BLaER1 treated with 17β-estradiol and CSF1 and Interleukin-3, amounts not matched to agents 10 nM and 100 nM (cell line): Measurements from ENCODE around the gene C1QTNF1.
A peak's percentile ranks its signal among the peaks of the same experiment; 100 is the strongest.

Experiments used
- H3K27ac ChIP-seq, 11 experiments: shearing (Covaris generic); formaldehyde crosslinking; 2 replicates each; pipeline ENCODE4 v1.8.1; 2022
- H3K27me3 ChIP-seq, 11 experiments: shearing (Covaris generic); formaldehyde crosslinking; 2 replicates each; pipeline ENCODE4 v1.8.1; 2022
- H3K36me3 ChIP-seq, 11 experiments: shearing (Covaris generic); formaldehyde crosslinking; 2 replicates each; pipeline ENCODE4 v1.8.1; 2022
- H3K4me1 ChIP-seq, 10 experiments: shearing (Covaris generic); formaldehyde crosslinking; 2 replicates each; pipeline ENCODE4 v1.8.1; 2022
- H3K4me2 ChIP-seq, 11 experiments: shearing (Covaris generic); formaldehyde crosslinking; 2 replicates each; pipeline ENCODE4 v1.8.1; 2022
- H3K4me3 ChIP-seq, 10 experiments: shearing (Covaris generic); formaldehyde crosslinking; 2 replicates each; pipeline ENCODE4 v1.8.1; 2022
- H3K9ac ChIP-seq, 11 experiments: shearing (Covaris generic); formaldehyde crosslinking; 2 replicates each; pipeline ENCODE4 v1.8.1; 2022
- H3K9me3 ChIP-seq, 11 experiments: shearing (Covaris generic); formaldehyde crosslinking; replicated peaks in 1 of 11; 2 replicates each; pipeline ENCODE4 v1.8.1; 2022
- H4K20me1 ChIP-seq, 11 experiments: shearing (Covaris generic); formaldehyde crosslinking; 2 replicates each; pipeline ENCODE4 v1.8.1; 2022
- Cebpa-rat ChIP-seq, 11 experiments: shearing (Covaris generic); IDR thresholded peaks; 2 replicates each; pipeline ENCODE4 v1.8.1; 2022

C1QTNF1 gene

DNA sequence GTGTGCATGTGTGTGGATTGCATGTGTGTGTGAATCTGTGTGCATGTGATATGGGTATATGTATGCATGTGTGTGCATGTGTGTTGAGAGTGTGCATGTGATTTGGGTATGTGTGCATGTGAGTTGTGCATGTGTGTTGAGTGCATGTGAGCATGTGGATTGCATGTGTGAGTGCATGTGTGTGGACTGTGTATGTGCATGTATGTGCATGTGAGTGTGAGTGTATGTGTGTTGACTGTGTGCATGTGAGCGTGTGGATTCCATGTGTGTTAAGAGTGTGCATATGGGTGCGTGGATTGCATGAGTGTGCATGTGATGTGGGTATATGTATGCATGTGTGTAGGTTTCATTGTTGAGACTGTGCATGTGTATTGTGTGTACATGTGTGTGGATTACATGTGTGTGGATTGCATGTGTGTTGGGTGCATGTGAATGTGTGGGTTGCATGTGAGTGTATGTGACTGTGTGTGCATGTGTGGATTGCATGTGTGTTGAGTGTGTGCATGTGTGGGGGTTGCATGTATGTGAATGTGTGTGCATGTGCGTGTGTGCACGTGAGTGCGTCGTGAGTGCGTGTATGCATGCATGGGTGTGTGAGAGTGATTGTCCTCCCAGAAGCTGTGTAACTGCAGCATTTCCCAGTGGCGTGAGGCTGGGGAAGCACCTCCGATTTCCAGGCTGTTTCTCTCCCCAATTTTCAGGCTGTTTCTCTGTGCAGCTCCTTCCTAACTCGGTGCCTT, 19.4 kb downstream of the C1QTNF1 start:
- peaks cover 25 to 66% (median 38%) of the 10 kb centered on the region in 10 experiments for H3K4me1 ChIP-seq
- H3K4me3 ChIP-seq, result no peak overlapping the region
- no peaks in the 10 kb centered on the region for H3K27me3 ChIP-seq
- no peaks in the 10 kb centered on the region for H3K9me3 ChIP-seq
- no peaks in the 10 kb centered on the region; a peak in 1 of 22 replicates for H3K36me3 ChIP-seq
- no peak overlapping the region for H3K27ac ChIP-seq
- no peak for TF ChIP-seq Cebpa-rat (IDR thresholded peaks at IDR 0.05)
- no peak overlapping the region for H3K4me2 ChIP-seq
- H3K9ac ChIP-seq, result no peak overlapping the region
- peaks cover 0 to 7% (median 0%) of the 10 kb centered on the region in 11 experiments; a peak in 2 of 22 replicates for H4K20me1 ChIP-seq

DNA sequence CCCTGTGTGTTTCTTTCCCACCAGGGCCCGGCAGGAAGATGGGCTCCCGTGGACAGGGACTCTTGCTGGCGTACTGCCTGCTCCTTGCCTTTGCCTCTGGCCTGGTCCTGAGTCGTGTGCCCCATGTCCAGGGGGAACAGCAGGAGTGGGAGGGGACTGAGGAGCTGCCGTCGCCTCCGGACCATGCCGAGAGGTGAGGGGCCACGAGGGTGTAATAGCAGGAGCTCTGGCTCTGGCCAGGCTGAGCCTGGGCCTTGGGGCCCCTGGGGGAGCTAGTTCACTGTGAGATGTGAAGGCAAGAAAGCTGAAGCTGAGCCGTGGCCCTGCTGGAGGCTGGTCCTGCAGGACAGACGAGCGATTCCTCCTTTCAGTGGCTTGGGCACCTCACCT, 20.0 kb downstream of the C1QTNF1 start:
- no peak for TF ChIP-seq Cebpa-rat (IDR thresholded peaks at IDR 0.05)
- Histone ChIP-seq H3K27ac (no peak overlapping the region), H3K4me3 (no peak overlapping the region), H3K27me3 (no peaks in the 10 kb centered on the region), H3K4me2 (no peak overlapping the region), H3K9me3 (no peaks in the 10 kb centered on the region), H4K20me1 (peaks cover 0 to 7% (median 0%) of the 10 kb centered on the region in 11 experiments; a peak in 2 of 22 replicates), H3K4me1 (peaks cover 30 to 66% (median 39%) of the 10 kb centered on the region in 10 experiments), H3K36me3 (no peaks in the 10 kb centered on the region; a peak in 1 of 22 replicates), H3K9ac (no peak overlapping the region)

DNA sequence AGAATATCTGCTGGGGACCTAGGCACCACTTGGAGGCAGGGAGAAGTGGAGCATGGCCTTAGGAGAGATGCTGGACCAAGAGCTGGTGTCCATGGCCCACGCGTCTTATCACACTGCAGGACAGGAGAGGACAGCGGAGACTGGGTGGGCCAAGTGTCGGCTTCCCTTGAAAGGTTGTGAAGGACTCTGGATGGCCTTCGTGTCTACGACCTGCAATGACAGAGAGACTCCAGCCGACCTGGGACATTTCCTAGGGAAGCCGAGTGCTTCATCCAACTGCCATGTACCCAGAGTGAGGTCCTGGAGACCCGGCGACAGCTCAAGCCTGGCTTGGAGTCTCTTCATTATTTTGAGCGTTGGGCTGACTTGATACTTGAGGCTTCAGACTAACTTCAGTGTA, 20.5 kb downstream of the C1QTNF1 start:
- no peak overlapping the region for H3K27ac ChIP-seq
- no peak for TF ChIP-seq Cebpa-rat (IDR thresholded peaks at IDR 0.05)
- H3K9me3 ChIP-seq, result no peaks in the 10 kb centered on the region

DNA sequence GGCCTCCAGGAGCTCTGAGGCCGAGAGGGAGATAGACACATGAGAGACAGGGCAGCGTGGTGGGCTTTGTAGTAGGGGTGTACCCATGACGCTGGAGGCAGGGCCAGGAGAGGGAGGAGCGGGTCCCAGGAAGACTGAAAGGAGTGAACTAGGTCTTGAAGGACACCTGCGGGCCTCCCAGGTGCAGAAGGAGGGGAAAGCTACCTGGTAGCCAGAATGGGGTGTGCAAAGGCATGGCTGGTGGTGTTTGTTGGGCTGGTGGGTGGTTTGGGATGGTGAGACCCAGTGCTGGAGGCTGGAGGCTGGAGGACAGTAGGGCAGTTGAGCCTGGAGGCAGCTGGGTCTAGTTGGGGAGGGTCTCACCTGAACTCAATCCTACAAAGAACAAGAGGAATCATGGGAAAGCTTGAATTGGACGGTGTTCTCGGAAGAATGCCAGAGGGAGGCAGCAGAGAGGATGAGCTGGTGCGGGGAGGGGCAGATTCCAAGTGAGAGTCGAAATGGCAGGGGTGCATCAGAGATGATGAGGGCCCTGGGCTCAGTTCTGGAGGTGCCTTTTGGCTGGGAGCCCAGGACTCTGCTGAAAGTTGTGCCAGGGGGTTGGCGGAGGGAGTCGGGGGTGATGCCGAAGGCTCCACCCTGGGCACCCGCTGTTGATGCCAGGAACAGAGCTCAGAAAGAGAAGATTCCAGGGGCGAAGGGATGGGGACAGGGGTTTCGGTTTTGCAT, 21.2 kb downstream of the C1QTNF1 start:
- H3K4me1 ChIP-seq, result peaks cover 40 to 61% (median 45%) of the 10 kb centered on the region in 10 experiments
- no peak overlapping the region for H3K27ac ChIP-seq
- H3K9ac ChIP-seq, result no peak overlapping the region
- no peak overlapping the region for H3K4me2 ChIP-seq
- H3K9me3 ChIP-seq, result no peaks in the 10 kb centered on the region
- H3K4me3 ChIP-seq, result no peak overlapping the region
- TF ChIP-seq Cebpa-rat (IDR thresholded peaks at IDR 0.05), result no peak
- H3K36me3 ChIP-seq, result no peaks in the 10 kb centered on the region; a peak in 1 of 22 replicates
- H3K27me3 ChIP-seq, result no peaks in the 10 kb centered on the region
- peaks cover 0 to 7% (median 0%) of the 10 kb centered on the region in 11 experiments; a peak in 2 of 22 replicates for H4K20me1 ChIP-seq

More for the DNA sequence above, 20.5 kb downstream of the C1QTNF1 start:
- H3K36me3 ChIP-seq, result no peaks in the 10 kb centered on the region; a peak in 1 of 22 replicates
- no peak overlapping the region for H3K4me3 ChIP-seq
- H3K4me2 ChIP-seq, result no peak overlapping the region
- H4K20me1 ChIP-seq, result peaks cover 0 to 7% (median 0%) of the 10 kb centered on the region in 11 experiments; a peak in 2 of 22 replicates
- H3K9ac ChIP-seq, result no peak overlapping the region
- H3K27me3 ChIP-seq, result no peaks in the 10 kb centered on the region
- peaks cover 35 to 66% (median 40%) of the 10 kb centered on the region in 10 experiments for H3K4me1 ChIP-seq

DNA sequence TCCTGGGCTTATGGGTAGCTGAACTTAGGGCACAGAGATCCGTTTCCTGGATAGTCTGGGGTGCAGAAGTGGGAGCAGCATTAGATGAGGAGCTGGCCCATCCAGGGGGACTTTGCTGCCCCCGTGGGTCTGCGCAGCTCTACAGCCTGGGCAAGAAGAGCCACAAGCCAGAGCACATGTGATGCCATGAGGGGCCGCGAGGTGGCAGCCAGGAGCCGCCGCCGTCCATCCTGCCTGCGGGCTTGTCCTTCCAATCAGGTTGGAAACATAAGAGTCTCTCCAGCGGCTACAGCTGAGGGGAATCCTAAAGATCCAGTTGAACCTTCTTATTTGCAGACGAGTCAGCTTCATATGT, 21.9 kb downstream of the C1QTNF1 start:
- TF ChIP-seq Cebpa-rat (IDR thresholded peaks at IDR 0.05), result no peak
- Histone ChIP-seq H3K9ac (no peak overlapping the region), H3K4me3 (no peak overlapping the region), H3K4me2 (peak overlapping the region in 4 of 11 experiments; percentile 84 to 94 (median 92); a peak in 6 of 22 replicates), H3K27ac (no peak overlapping the region), H4K20me1 (peaks cover 0 to 7% (median 0%) of the 10 kb centered on the region in 11 experiments; a peak in 2 of 22 replicates), H3K36me3 (no peaks in the 10 kb centered on the region; a peak in 1 of 22 replicates), H3K27me3 (no peaks in the 10 kb centered on the region), H3K9me3 (no peaks in the 10 kb centered on the region), H3K4me1 (peaks cover 40 to 54% (median 45%) of the 10 kb centered on the region in 10 experiments)

DNA sequence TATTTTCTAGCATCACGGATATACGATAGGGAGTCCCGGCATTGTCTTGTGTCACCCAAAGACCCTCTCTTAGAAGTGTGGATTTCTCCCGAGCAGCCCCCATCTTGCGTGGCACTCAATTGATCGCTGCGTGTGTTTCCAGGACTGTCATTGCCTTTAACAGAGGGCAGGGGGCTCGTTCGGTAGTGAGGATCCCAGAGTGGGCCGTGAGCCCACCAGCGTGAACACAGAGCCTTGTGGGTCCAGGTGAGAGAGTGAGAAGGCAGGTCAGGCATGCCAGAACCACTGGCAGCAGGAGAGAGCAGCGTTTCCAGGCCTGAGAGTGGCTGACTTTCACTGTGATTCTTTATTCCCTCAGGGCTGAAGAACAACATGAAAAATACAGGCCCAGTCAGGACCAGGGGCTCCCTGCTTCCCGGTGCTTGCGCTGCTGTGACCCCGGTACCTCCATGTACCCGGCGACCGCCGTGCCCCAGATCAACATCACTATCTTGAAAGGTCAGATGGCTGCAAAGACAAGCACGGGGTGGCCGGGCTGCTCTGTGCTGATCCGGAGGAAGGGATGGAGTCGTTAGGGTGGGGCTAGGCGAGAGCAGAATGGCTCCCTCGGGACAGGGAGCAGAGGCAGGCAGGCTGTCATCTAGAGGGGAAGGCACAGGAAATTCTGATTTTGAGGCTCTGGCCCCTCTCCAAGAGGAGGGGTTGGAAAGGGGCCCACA, 22.4 kb downstream of the C1QTNF1 start:
- peak overlapping the region; percentile 4 to 94 (median 83); a peak in 20 of 22 replicates for H3K4me2 ChIP-seq
- H3K4me3 ChIP-seq, result no peak overlapping the region
- H3K36me3 ChIP-seq, result no peaks in the 10 kb centered on the region; a peak in 1 of 22 replicates
- H3K27me3 ChIP-seq, result no peaks in the 10 kb centered on the region
- peaks cover 0 to 7% (median 0%) of the 10 kb centered on the region in 11 experiments; a peak in 2 of 22 replicates for H4K20me1 ChIP-seq
- H3K27ac ChIP-seq, result no peak overlapping the region
- no peak for TF ChIP-seq Cebpa-rat (IDR thresholded peaks at IDR 0.05)
- peak overlapping the region in 3 of 11 experiments; percentile 3 to 16 (median 11); a peak in 1 of 22 replicates for H3K9ac ChIP-seq
- no peaks in the 10 kb centered on the region for H3K9me3 ChIP-seq
- H3K4me1 ChIP-seq, result peaks cover 39 to 49% (median 42%) of the 10 kb centered on the region in 10 experiments

DNA sequence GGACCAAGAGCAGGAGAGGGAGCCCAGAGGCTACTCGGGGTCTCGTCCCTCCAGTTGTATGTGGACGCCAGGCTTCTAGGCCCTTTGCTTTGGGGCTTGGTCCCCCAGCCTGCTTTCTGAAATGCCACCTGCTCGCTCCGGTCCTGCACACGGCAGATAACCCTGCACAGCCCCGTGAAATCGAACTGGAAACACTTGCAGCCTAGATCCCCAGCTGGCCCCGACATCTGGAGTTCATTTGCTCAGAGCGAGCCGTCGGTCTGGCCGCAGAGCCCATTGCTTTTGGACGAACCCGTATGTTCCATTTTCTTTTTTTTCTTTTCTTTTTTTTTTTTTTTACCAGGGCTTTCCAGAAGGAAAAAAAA, 22.9 kb downstream of the C1QTNF1 start:
- Histone ChIP-seq H3K27ac (no peak overlapping the region), H3K9ac (peak overlapping the region in 3 of 11 experiments; percentile 3 to 16 (median 11); a peak in 1 of 22 replicates), H3K4me2 (peak overlapping the region; percentile 4 to 94 (median 83); a peak in 19 of 22 replicates), H3K27me3 (no peaks in the 10 kb centered on the region), H3K4me1 (peaks cover 34 to 49% (median 42%) of the 10 kb centered on the region in 10 experiments), H3K36me3 (no peaks in the 10 kb centered on the region; a peak in 1 of 22 replicates), H4K20me1 (peaks cover 0 to 7% (median 0%) of the 10 kb centered on the region in 11 experiments; a peak in 2 of 22 replicates), H3K9me3 (no peaks in the 10 kb centered on the region), H3K4me3 (no peak overlapping the region)
- no peak for TF ChIP-seq Cebpa-rat (IDR thresholded peaks at IDR 0.05)

DNA sequence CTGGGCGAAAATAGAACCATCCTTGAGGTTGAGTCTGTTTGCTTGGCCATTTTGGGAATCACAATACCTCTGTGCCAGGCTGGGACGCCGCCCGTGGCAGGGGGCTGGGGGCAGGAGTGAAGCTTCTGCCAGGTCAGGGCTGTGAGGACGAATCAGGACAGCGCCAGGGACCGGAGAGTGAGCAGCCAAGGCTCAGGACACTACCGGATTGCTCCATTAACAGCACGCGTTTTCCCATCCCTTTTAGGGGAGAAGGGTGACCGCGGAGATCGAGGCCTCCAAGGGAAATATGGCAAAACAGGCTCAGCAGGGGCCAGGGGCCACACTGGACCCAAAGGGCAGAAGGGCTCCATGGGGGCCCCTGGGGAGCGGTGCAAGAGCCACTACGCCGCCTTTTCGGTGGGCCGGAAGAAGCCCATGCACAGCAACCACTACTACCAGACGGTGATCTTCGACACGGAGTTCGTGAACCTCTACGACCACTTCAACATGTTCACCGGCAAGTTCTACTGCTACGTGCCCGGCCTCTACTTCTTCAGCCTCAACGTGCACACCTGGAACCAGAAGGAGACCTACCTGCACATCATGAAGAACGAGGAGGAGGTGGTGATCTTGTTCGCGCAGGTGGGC, 23.4 kb downstream of the C1QTNF1 start:
- TF ChIP-seq Cebpa-rat (IDR thresholded peaks at IDR 0.05), result no peak
- Histone ChIP-seq H3K27me3 (no peaks in the 10 kb centered on the region), H3K4me2 (peak overlapping the region; percentile 74 to 94 (median 84)), H3K4me1 (peaks cover 30 to 49% (median 42%) of the 10 kb centered on the region in 10 experiments), H3K4me3 (no peak overlapping the region), H4K20me1 (peaks cover 0 to 7% (median 0%) of the 10 kb centered on the region in 11 experiments; a peak in 2 of 22 replicates), H3K9ac (peak overlapping the region in 3 of 11 experiments; percentile 44 to 61 (median 59); a peak in 3 of 22 replicates), H3K9me3 (no peaks in the 10 kb centered on the region), H3K27ac (no peak overlapping the region), H3K36me3 (no peaks in the 10 kb centered on the region; a peak in 1 of 22 replicates)
